A673 (cell line): ENCODE results near the gene BNC2. TPM values are rescaled to one million over a fixed set of nuclear protein-coding genes. Genes with fewer than 3 reads are reported as not detected.

Source experiments
- BruUV-seq: library from RNA; stranded (reverse); fragments of 400-500 nt; replicated peaks from 2 replicates; lab custom pipeline; 2021; lab: Mats Ljungman, UMichigan
- CTCF ChIA-PET: fragments of 300-600 bp; sonication (Branson Sonifier 250); formaldehyde crosslinking; loops from one replicate; lab custom pipeline; 2022; ENCODE audit warnings: antibody characterized with exemption; lab: Charles Lee
- POLR2A ChIA-PET: fragments of 300-600 bp; sonication (Branson Sonifier 250); formaldehyde crosslinking; loops from one replicate; lab custom pipeline; 2022; ENCODE audit warnings: antibody characterized with exemption; ENCODE audit not compliant: low non-redundant PET; lab: Charles Lee
- DNase-seq: peaks from one replicate; pipeline ENCODE4 v3.0.0-alpha.2; 2015; ENCODE audit warnings: low spot score
- H3K27ac ChIP-seq: fragments of 200-600 bp; sonication (generic); 2 replicates; pipeline ENCODE4 v1.5.1; 2016; ENCODE audit warnings: mixed run types, low read depth, mild to moderate bottlenecking, mixed read lengths, antibody characterized with exemption, low read length; ENCODE audit not compliant: poor library complexity, severe bottlenecking
- H3K27me3 ChIP-seq: fragments of 200-600 bp; sonication (generic); replicated peaks from 2 replicates; pipeline ENCODE4 v1.6.1; 2017; ENCODE audit warnings: mixed run types, low read depth, mild to moderate bottlenecking, mixed read lengths, antibody characterized with exemption, low read length; ENCODE audit not compliant: insufficient read depth, poor library complexity
- H3K36me3 ChIP-seq: fragments of 200-600 bp; sonication (generic); 2 replicates; pipeline ENCODE4 v1.6.1; 2016; ENCODE audit warnings: mixed run types, mild to moderate bottlenecking, mixed read lengths, antibody characterized with exemption, low read length; ENCODE audit not compliant: insufficient read depth, poor library complexity, severe bottlenecking
- H3K4me1 ChIP-seq: fragments of 200-600 bp; sonication (generic); 2 replicates; pipeline ENCODE4 v1.6.1; 2017; ENCODE audit warnings: mixed run types, mild to moderate bottlenecking, mixed read lengths, antibody characterized with exemption, low read length; ENCODE audit not compliant: insufficient read depth, poor library complexity, severe bottlenecking
- H3K4me3 ChIP-seq: fragments of 200-600 bp; sonication (generic); 2 replicates; pipeline ENCODE4 v1.5.1; 2016; ENCODE audit warnings: low read depth, mixed run types, mild to moderate bottlenecking, mixed read lengths, low read length; ENCODE audit not compliant: poor library complexity, severe bottlenecking
- H3K9me3 ChIP-seq: fragments of 200-600 bp; sonication (generic); 2 replicates; pipeline ENCODE4 v1.6.1; 2016; ENCODE audit warnings: mixed run types, low read depth, mild to moderate bottlenecking, mixed read lengths, antibody characterized with exemption, low read length; ENCODE audit not compliant: poor library complexity, severe bottlenecking
- CTCF ChIP-seq: fragments of 300-800, 200-600 bp; sonication (generic); conservative IDR thresholded peaks from 2 replicates; pipeline ENCODE4 v1.5.1; 2017; ENCODE audit warnings: low read depth, mild to moderate bottlenecking, antibody characterized with exemption, low read length, moderate library complexity, mixed read lengths
- EZH2 ChIP-seq: fragments of 200-600 bp; sonication (generic); IDR thresholded peaks from 2 replicates; pipeline ENCODE4 v1.6.1; 2017; ENCODE audit warnings: borderline replicate concordance, low read depth, mild to moderate bottlenecking, mixed read lengths, antibody characterized with exemption, low read length; ENCODE audit not compliant: poor library complexity, severe bottlenecking
- intact Hi-C: fragments of 100-400 bp; cut with micrococcal nuclease; formaldehyde crosslinking; loops from one replicate; pipeline ENCODE4 v1.10.0; 2022; ENCODE audit not compliant: unreplicated experiment
- total RNA-seq: library from RNA; stranded (reverse); gene quantifications from 2 replicates; pipeline ENCODE4 v1.2.3, GENCODE V29; 2021

BNC2 gene
- total RNA-seq, 1 experiment from 2014 or later = 0.45 TPM

DNA sequence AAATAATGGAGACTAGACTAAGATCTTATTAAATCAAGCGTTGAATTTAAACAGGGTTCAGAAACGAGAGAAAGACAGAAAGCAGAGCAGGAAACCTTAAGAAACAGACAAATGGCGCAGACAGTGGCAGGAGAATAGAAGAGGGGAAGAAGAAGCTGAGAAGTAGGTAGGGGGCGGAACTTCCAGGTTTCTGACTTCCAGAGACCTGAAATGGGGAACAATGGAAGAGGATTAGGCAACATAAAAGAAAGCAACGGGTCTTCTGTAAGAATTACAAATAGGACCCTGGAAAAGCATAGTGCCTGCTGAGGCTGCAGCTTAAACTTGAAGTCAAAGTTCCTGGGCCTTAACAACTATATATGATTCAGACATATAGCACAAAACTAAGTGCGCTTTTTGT lies 101.7 kb downstream of the BNC2 start:
- H3K27me3 ChIP-seq = no peaks in the 10 kb centered on the region
- DNase-seq = no peak
- no peaks in the 10 kb centered on the region for H3K9me3 ChIP-seq
- no TSS peak for BruUV-seq
- POLR2A ChIA-PET = no interaction called here
- no peaks in the 10 kb centered on the region for H3K36me3 ChIP-seq
- H3K27ac ChIP-seq = no peak overlapping the region
- H3K4me3 ChIP-seq = no peak overlapping the region
- CTCF ChIA-PET = no interaction called here
- H3K4me1 ChIP-seq = no peaks in the 10 kb centered on the region
- intact Hi-C loops = no loop called here
- TF ChIP-seq EZH2 (no peak), CTCF (no peak)

DNA sequence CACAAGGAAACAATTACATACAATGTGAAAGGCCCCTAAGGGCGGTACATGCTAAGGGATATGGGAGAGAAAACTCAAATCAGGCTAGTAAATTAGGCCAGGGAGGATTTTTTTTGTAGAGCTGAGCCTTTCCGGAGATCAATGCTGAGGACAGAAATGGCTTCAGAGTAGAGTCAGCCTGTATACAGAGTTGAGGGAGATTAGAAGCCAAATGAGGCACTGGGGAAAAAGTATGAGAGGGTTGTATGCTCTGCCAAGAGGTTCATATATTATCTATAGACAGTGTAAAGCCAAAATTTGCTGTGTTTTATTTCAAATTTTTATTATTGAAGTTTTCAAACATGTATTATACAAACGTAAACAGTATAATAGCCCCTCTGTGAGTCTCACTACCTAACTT lies 103.1 kb downstream of the BNC2 start:
- Histone ChIP-seq H3K27me3 (no peaks in the 10 kb centered on the region), H3K27ac (no peak overlapping the region), H3K4me3 (no peak overlapping the region), H3K4me1 (no peaks in the 10 kb centered on the region), H3K9me3 (no peaks in the 10 kb centered on the region), H3K36me3 (no peaks in the 10 kb centered on the region)
- ChIA-PET CTCF (no interaction called here), POLR2A (no interaction called here)
- intact Hi-C loops = no loop called here
- no TSS peak for BruUV-seq
- TF ChIP-seq CTCF (no peak), EZH2 (no peak)
- DNase-seq = no peak

- CTCF ChIA-PET = no interaction called here
- H3K36me3 ChIP-seq = no peaks in the 10 kb centered on the region
- H3K27ac ChIP-seq = no peak overlapping the region
- POLR2A ChIA-PET = no interaction called here
- BruUV-seq = no TSS peak
- H3K4me3 ChIP-seq = no peak overlapping the region
- no peak for DNase-seq
- H3K27me3 ChIP-seq = no peaks in the 10 kb centered on the region
- no peaks in the 10 kb centered on the region for H3K4me1 ChIP-seq
- TF ChIP-seq CTCF (no peak), EZH2 (no peak)
- intact Hi-C loops = no loop called here
- H3K9me3 ChIP-seq = no peaks in the 10 kb centered on the region
Observed at GRCh38 chr9:16763946-16764345, 106.5 kb downstream of the BNC2 start.
